Peyer's patch (tissue), 4 donors: Measurements from ENCODE around the gene TXNL4B. TPM values are rescaled to one million over a fixed set of nuclear protein-coding genes. Genes with fewer than 3 reads are reported as not detected.

Experiments
- DNase-seq, 3 donors: peaks; one replicate each; pipeline ENCODE4 v3.0.0-alpha.2; 2017 to 2019
- H3K27ac ChIP-seq, 4 donors: fragments of 200-600 bp; sonication (generic); one replicate each; pipeline ENCODE4 v1.5.1; 2016 to 2019
- H3K27me3 ChIP-seq, 2 donors: fragments of 200-600 bp; sonication (generic); one replicate each; pipeline ENCODE4 v1.5.1; 2019
- H3K36me3 ChIP-seq, 3 donors: fragments of 200-600 bp; sonication (generic); one replicate each; pipeline ENCODE4 v1.5.1; 2016 to 2019
- H3K4me1 ChIP-seq, 4 donors: fragments of 200-600 bp; sonication (generic); one replicate each; pipeline ENCODE4 v1.5.1; 2016 to 2019
- H3K4me3 ChIP-seq, 4 donors: fragments of 200-600 bp; sonication (generic); 1 replicate in 3 of 4; 2 replicates in 1 of 4; pipeline ENCODE4 v1.5.1; 2016 to 2019; ENCODE audit warnings: mild to moderate bottlenecking in 1 of 4
- H3K9me3 ChIP-seq, 4 donors: fragments of 200-600 bp; sonication (generic); one replicate each; pipeline ENCODE4 v1.5.1; 2016 to 2019; ENCODE audit warnings: mild to moderate bottlenecking in 1 of 4
- POLR2A ChIP-seq, 2 donors: fragments of 450-650 bp; IDR thresholded peaks; one replicate each; pipeline ENCODE4 v1.5.1; 2017; ENCODE audit warnings: antibody characterized with exemption in 2 of 2, mild to moderate bottlenecking in 2 of 2, moderate library complexity in 2 of 2
- total RNA-seq, 4 donors: library from RNA; depleted of rRNA; stranded (reverse); fragments of >200 nt; gene quantifications; one replicate each; pipeline ENCODE4 v1.1.0, GENCODE V29; 2016
- TF ChIP-seq, protein P1 (sequence below), 6 experiments: fragments of 450-650 bp in 4 of 6; fragments of 200-600 bp in 2 of 6; sonication (generic) in 1 of 6; IDR thresholded peaks; one replicate each; pipeline ENCODE4 v1.5.1; 2017 to 2019; ENCODE audit warnings: antibody characterized with exemption in 6 of 6, mild to moderate bottlenecking in 3 of 6, moderate library complexity in 1 of 6

TXNL4B gene
- total RNA-seq, 4 donors from 2014 or later = 7.2 to 40.4 (median 13.4) TPM

DNA sequence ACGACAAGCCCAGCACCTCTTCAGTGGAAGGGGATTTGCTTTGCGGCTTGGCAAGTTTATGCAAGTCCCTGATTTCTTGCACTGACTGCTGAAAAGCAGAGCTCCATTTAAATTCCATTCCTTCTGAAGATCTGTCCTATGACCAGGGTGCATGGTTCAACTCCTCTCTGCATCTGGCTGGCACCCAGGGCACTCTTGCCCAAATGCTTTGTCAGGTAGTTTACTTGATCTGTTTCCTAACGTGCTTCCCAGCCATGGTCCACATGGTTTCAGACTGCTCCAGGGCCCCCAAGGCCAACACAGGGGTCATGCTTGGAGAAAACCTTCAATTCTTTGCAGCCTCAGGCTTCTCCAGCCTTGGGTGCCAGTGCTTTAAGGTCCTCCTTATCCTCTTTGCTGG is 50.4 kb downstream of the TXNL4B start:
- Histone ChIP-seq H3K36me3 (peaks cover 0 to 5% (median 0%) of the 10 kb centered on the region in 3 donors), H3K4me3 (no peak overlapping the region), H3K4me1 (no peaks in the 10 kb centered on the region), H3K27me3 (no peaks in the 10 kb centered on the region), H3K9me3 (no peaks in the 10 kb centered on the region), H3K27ac (no peak overlapping the region)
- DNase-seq = no peak
- TF ChIP-seq, protein P1, sequence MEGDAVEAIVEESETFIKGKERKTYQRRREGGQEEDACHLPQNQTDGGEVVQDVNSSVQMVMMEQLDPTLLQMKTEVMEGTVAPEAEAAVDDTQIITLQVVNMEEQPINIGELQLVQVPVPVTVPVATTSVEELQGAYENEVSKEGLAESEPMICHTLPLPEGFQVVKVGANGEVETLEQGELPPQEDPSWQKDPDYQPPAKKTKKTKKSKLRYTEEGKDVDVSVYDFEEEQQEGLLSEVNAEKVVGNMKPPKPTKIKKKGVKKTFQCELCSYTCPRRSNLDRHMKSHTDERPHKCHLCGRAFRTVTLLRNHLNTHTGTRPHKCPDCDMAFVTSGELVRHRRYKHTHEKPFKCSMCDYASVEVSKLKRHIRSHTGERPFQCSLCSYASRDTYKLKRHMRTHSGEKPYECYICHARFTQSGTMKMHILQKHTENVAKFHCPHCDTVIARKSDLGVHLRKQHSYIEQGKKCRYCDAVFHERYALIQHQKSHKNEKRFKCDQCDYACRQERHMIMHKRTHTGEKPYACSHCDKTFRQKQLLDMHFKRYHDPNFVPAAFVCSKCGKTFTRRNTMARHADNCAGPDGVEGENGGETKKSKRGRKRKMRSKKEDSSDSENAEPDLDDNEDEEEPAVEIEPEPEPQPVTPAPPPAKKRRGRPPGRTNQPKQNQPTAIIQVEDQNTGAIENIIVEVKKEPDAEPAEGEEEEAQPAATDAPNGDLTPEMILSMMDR (IDR thresholded peaks at IDR 0.05) = no peak
- TF ChIP-seq POLR2A (IDR thresholded peaks at IDR 0.05) = no peak

DNA sequence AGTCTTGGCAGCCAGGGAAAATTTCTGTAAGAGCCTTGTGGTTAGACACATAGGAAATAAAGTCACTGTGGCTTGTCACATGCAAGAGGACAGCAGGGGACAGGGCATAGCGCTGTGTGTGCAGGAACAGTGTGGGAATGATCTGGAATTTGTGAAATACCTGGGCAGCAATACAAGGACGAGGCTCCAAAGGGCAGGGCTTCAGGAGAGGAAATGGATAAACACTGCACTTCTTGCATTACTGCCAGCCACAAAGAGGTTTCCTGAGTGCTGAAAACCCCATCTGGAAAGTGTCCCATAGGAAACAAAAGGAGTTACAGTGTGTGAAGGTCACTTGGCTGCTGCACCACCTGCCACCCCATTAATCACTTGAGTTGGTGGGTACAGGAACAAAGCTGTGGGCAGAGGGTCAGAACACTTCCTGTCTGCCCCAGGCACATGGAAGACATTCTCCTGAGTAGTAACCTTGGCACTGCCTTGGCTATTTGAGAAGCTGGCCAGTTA is 51.2 kb downstream of the TXNL4B start:
- DNase-seq = no peak
- peaks cover 0 to 5% (median 0%) of the 10 kb centered on the region in 3 donors for H3K36me3 ChIP-seq
- TF ChIP-seq, protein P1 (IDR thresholded peaks at IDR 0.05) = no peak
- no peak for TF ChIP-seq POLR2A (IDR thresholded peaks at IDR 0.05)

DNA sequence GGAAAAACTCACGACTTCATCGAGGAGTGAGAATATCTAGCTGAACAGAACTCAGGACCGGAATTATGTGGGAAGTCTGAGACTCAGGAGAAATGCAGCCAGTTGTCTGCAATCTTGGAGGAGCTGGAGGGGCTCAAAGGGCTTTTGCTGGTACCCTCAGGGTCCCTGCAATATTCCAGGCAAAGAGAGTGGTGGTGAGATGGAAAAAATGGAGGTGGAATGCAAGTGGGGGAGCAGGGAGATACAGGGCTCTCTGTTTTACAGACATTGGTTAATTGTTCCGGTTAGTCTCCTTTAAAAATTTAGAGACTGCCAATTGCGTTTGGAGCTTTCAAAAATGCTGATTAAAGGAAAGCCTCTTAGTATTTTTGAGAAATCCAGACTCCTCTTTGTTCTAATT is 57.3 kb downstream of the TXNL4B start:
- no peak for DNase-seq
- no peak overlapping the region for H3K27ac ChIP-seq
- no peaks in the 10 kb centered on the region for H3K27me3 ChIP-seq
- TF ChIP-seq, protein P1 (IDR thresholded peaks at IDR 0.05) = no peak
- TF ChIP-seq POLR2A (IDR thresholded peaks at IDR 0.05) = no peak
- no peaks in the 10 kb centered on the region for H3K36me3 ChIP-seq
- no peaks in the 10 kb centered on the region for H3K4me1 ChIP-seq
- H3K4me3 ChIP-seq = no peak overlapping the region
- H3K9me3 ChIP-seq = no peaks in the 10 kb centered on the region

More for the DNA sequence above, 51.2 kb downstream of the TXNL4B start:
- no peaks in the 10 kb centered on the region for H3K27me3 ChIP-seq
- no peaks in the 10 kb centered on the region for H3K4me1 ChIP-seq
- no peaks in the 10 kb centered on the region for H3K9me3 ChIP-seq
- H3K27ac ChIP-seq = no peak overlapping the region
- H3K4me3 ChIP-seq = no peak overlapping the region

Other genes with a start within 250 kb of the TXNL4B start
- gene ATXN1L, start 247.6 kb downstream of the TXNL4B start, total RNA-seq = 10 to 100 TPM; 14.0 to 40.2 (median 22.5) TPM
- gene ZNF821, start 209.4 kb downstream of the TXNL4B start, total RNA-seq = 10 to 100 TPM; 16.5 to 22.0 (median 19.3) TPM
- gene IST1, start 198.1 kb downstream of the TXNL4B start, total RNA-seq = 100 to 1,000 TPM; 228 to 274 (median 261) TPM
- gene PKD1L3, start 93.2 kb downstream of the TXNL4B start, total RNA-seq = 1 to 10 TPM; 1.4 to 2.5 (median 1.8) TPM
- 1 to 10 TPM in 3 of 4 donors, under 1 TPM in 1; 0.88 to 8.9 (median 5.8) TPM for gene DHODH, start 84.9 kb downstream of the TXNL4B start, total RNA-seq
- gene HP, start 39.1 kb downstream of the TXNL4B start, total RNA-seq = not detected
- gene HPR, start 30.4 kb downstream of the TXNL4B start, total RNA-seq = not detected
- 100 to 1,000 TPM in 2 of 4 donors, 10 to 100 TPM in 2; 44.3 to 171 (median 106) TPM for gene DHX38, start 227 bp upstream of the TXNL4B start, total RNA-seq
- 100 to 1,000 TPM in 1 of 4 donors, 10 to 100 TPM in 1, 1 to 10 TPM in 2; 1.8 to 108 (median 11.4) TPM for gene PMFBP1, start 78.5 kb upstream of the TXNL4B start, total RNA-seq